ENCODE data around the gene TMEM178B. TPM values are rescaled to one million over a fixed set of nuclear protein-coding genes. Genes with fewer than 3 reads are reported as not detected.

TMEM178B gene
- total and polyA plus RNA-seq, 9 donors: 0.40 to 1.1 (median 0.58) TPM

GRCh38 chr7:141132671-141133070 is 58.8 kb downstream of the TMEM178B start:
- no peak for DNase-seq
- Histone ChIP-seq H3K36me3 (ENCODE audit: control insufficient read depth, insufficient read depth, low read length) (no peaks in the 10 kb centered on the region), H3K27ac (ENCODE audit: low read length) (no peak overlapping the region), H3K4me3 (ENCODE audit: low read length) (no peak overlapping the region), H3K9me3 (replicated peaks; ENCODE audit: control insufficient read depth, low read depth, low read length) (no peaks in the 10 kb centered on the region), H3K27me3 (ENCODE audit: control insufficient read depth, insufficient read depth, low read length) (no peaks in the 10 kb centered on the region), H3K4me1 (ENCODE audit: control insufficient read depth, insufficient read depth, low read length) (no peaks in the 10 kb centered on the region)
- 81% methylated on average over 2 of the region's 3 CpGs for WGBS (ENCODE audit: insufficient coverage)

GRCh38 chr7:141133646-141134045 is 59.8 kb downstream of the TMEM178B start:
- Histone ChIP-seq H3K27me3 (ENCODE audit: control insufficient read depth, insufficient read depth, low read length) (no peaks in the 10 kb centered on the region), H3K9me3 (replicated peaks; ENCODE audit: control insufficient read depth, low read depth, low read length) (no peaks in the 10 kb centered on the region), H3K27ac (ENCODE audit: low read length) (no peak overlapping the region), H3K4me1 (ENCODE audit: control insufficient read depth, insufficient read depth, low read length) (no peaks in the 10 kb centered on the region), H3K36me3 (ENCODE audit: control insufficient read depth, insufficient read depth, low read length) (no peaks in the 10 kb centered on the region), H3K4me3 (ENCODE audit: low read length) (no peak overlapping the region)
- WGBS (ENCODE audit: insufficient coverage): no CpG with 5 or more reads among the region's 1 CpG
- DNase-seq: no peak

GRCh38 chr7:141142058-141142457 is 68.2 kb downstream of the TMEM178B start:
- Histone ChIP-seq H3K4me3 (ENCODE audit: low read length) (no peak overlapping the region), H3K27ac (ENCODE audit: low read length) (no peak overlapping the region), H3K4me1 (ENCODE audit: control insufficient read depth, insufficient read depth, low read length) (no peaks in the 10 kb centered on the region), H3K9me3 (replicated peaks; ENCODE audit: control insufficient read depth, low read depth, low read length) (peaks cover 4% of the 10 kb centered on the region), H3K27me3 (ENCODE audit: control insufficient read depth, insufficient read depth, low read length) (no peaks in the 10 kb centered on the region), H3K36me3 (ENCODE audit: control insufficient read depth, insufficient read depth, low read length) (no peaks in the 10 kb centered on the region)
- WGBS (ENCODE audit: insufficient coverage): no CpG with 5 or more reads among the region's 2 CpGs
- DNase-seq: no peak

- no peak for DNase-seq
- Histone ChIP-seq H3K9me3 (replicated peaks; ENCODE audit: control insufficient read depth, low read depth, low read length) (peaks cover 4% of the 10 kb centered on the region), H3K27ac (ENCODE audit: low read length) (no peak overlapping the region), H3K4me1 (ENCODE audit: control insufficient read depth, insufficient read depth, low read length) (no peaks in the 10 kb centered on the region), H3K36me3 (ENCODE audit: control insufficient read depth, insufficient read depth, low read length) (no peaks in the 10 kb centered on the region), H3K4me3 (ENCODE audit: low read length) (no peak overlapping the region), H3K27me3 (ENCODE audit: control insufficient read depth, insufficient read depth, low read length) (no peaks in the 10 kb centered on the region)
- 60% methylated on average over 4 of the region's 4 CpGs for WGBS (ENCODE audit: insufficient coverage)
Measured at GRCh38 chr7:141144921-141145629, 71.2 kb downstream of the TMEM178B start.

- 33% methylated on average over 1 of the region's 3 CpGs for WGBS (ENCODE audit: insufficient coverage)
- peaks cover 4% of the 10 kb centered on the region for H3K9me3 ChIP-seq (replicated peaks; ENCODE audit: control insufficient read depth, low read depth, low read length)
Measured at GRCh38 chr7:141145630-141145982, 71.7 kb downstream of the TMEM178B start.

GRCh38 chr7:141147482-141147881 is 73.6 kb downstream of the TMEM178B start:
- H3K36me3 ChIP-seq (ENCODE audit: control insufficient read depth, insufficient read depth, low read length): no peaks in the 10 kb centered on the region
- H3K27ac ChIP-seq (ENCODE audit: low read length): no peak overlapping the region
- DNase-seq: no peak
- 74% methylated on average over 4 of the region's 4 CpGs for WGBS (ENCODE audit: insufficient coverage)
- H3K27me3 ChIP-seq (ENCODE audit: control insufficient read depth, insufficient read depth, low read length): no peaks in the 10 kb centered on the region
- H3K4me1 ChIP-seq (ENCODE audit: control insufficient read depth, insufficient read depth, low read length): no peaks in the 10 kb centered on the region
- no peak overlapping the region for H3K4me3 ChIP-seq (ENCODE audit: low read length)
- no peaks in the 10 kb centered on the region for H3K9me3 ChIP-seq (replicated peaks; ENCODE audit: control insufficient read depth, low read depth, low read length)

More at GRCh38 chr7:141145630-141145982, 71.7 kb downstream of the TMEM178B start:
- Histone ChIP-seq H3K27ac (ENCODE audit: low read length) (no peak overlapping the region), H3K4me1 (ENCODE audit: control insufficient read depth, insufficient read depth, low read length) (no peaks in the 10 kb centered on the region), H3K4me3 (ENCODE audit: low read length) (no peak overlapping the region), H3K36me3 (ENCODE audit: control insufficient read depth, insufficient read depth, low read length) (no peaks in the 10 kb centered on the region), H3K27me3 (ENCODE audit: control insufficient read depth, insufficient read depth, low read length) (no peaks in the 10 kb centered on the region)
- DNase-seq: no peak

GRCh38 chr7:141150465-141150864 is 76.6 kb downstream of the TMEM178B start:
- no peak overlapping the region for H3K4me3 ChIP-seq (ENCODE audit: low read length)
- 86% methylated on average over 1 of the region's 2 CpGs for WGBS (ENCODE audit: insufficient coverage)
- H3K9me3 ChIP-seq (replicated peaks; ENCODE audit: control insufficient read depth, low read depth, low read length): no peaks in the 10 kb centered on the region
- no peaks in the 10 kb centered on the region for H3K4me1 ChIP-seq (ENCODE audit: control insufficient read depth, insufficient read depth, low read length)
- H3K36me3 ChIP-seq (ENCODE audit: control insufficient read depth, insufficient read depth, low read length): no peaks in the 10 kb centered on the region
- no peaks in the 10 kb centered on the region for H3K27me3 ChIP-seq (ENCODE audit: control insufficient read depth, insufficient read depth, low read length)
- no peak overlapping the region for H3K27ac ChIP-seq (ENCODE audit: low read length)
- no peak for DNase-seq

- DNase-seq: no peak
- Histone ChIP-seq H3K27ac (ENCODE audit: low read length) (no peak overlapping the region), H3K4me3 (ENCODE audit: low read length) (no peak overlapping the region), H3K36me3 (ENCODE audit: control insufficient read depth, insufficient read depth, low read length) (no peaks in the 10 kb centered on the region), H3K9me3 (replicated peaks; ENCODE audit: control insufficient read depth, low read depth, low read length) (no peaks in the 10 kb centered on the region), H3K4me1 (ENCODE audit: control insufficient read depth, insufficient read depth, low read length) (no peaks in the 10 kb centered on the region), H3K27me3 (ENCODE audit: control insufficient read depth, insufficient read depth, low read length) (no peaks in the 10 kb centered on the region)
- WGBS (ENCODE audit: insufficient coverage): 80% methylated on average over 3 of the region's 4 CpGs
Measured at GRCh38 chr7:141151746-141152145, 77.9 kb downstream of the TMEM178B start.

- Histone ChIP-seq H3K4me3 (ENCODE audit: low read length) (no peak overlapping the region), H3K9me3 (replicated peaks; ENCODE audit: control insufficient read depth, low read depth, low read length) (no peaks in the 10 kb centered on the region), H3K4me1 (ENCODE audit: control insufficient read depth, insufficient read depth, low read length) (no peaks in the 10 kb centered on the region), H3K27ac (ENCODE audit: low read length) (no peak overlapping the region), H3K36me3 (ENCODE audit: control insufficient read depth, insufficient read depth, low read length) (no peaks in the 10 kb centered on the region), H3K27me3 (ENCODE audit: control insufficient read depth, insufficient read depth, low read length) (no peaks in the 10 kb centered on the region)
- no peak for DNase-seq
- WGBS (ENCODE audit: insufficient coverage): no CpG with 5 or more reads among the region's 3 CpGs
Measured at GRCh38 chr7:141153231-141153630, 79.4 kb downstream of the TMEM178B start.

GRCh38 chr7:141154131-141154732 is 80.4 kb downstream of the TMEM178B start:
- Histone ChIP-seq H3K27me3 (ENCODE audit: control insufficient read depth, insufficient read depth, low read length) (no peaks in the 10 kb centered on the region), H3K27ac (ENCODE audit: low read length) (no peak overlapping the region), H3K4me3 (ENCODE audit: low read length) (no peak overlapping the region), H3K4me1 (ENCODE audit: control insufficient read depth, insufficient read depth, low read length) (no peaks in the 10 kb centered on the region), H3K9me3 (replicated peaks; ENCODE audit: control insufficient read depth, low read depth, low read length) (no peaks in the 10 kb centered on the region), H3K36me3 (ENCODE audit: control insufficient read depth, insufficient read depth, low read length) (no peaks in the 10 kb centered on the region)
- no peak for DNase-seq
- 96% methylated on average over 4 of the region's 6 CpGs for WGBS (ENCODE audit: insufficient coverage)
